ENCODE data around the gene NPPA.
"Not testable (repeated sequence)": the region's sequence is repeated elsewhere in the genome, so short reads cannot be mapped to it uniquely, and the experiment has no call there.

NPPA gene

DNA sequence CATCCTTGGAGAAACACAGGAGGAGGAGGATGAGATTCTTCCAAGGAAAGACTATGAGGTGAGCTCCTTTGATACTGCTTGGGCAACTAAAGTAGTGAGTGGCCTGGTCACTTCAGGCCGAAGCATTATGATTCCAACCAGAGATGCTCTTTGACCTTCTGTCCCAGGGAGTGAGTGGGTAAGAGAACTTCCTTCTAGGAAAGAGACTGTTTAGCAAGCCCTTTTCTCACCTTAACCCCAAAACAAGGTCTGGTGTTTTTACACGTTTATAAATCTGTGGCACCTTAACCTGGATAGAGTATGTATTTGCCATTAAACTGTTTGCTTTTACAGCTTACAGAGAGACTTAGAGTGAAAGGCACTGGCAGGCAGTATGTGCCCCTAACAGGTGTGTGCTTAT lies 40.5 kb downstream of the NPPA start:
- DNase-seq (ENCODE audit: low spot score): no peak

DNA sequence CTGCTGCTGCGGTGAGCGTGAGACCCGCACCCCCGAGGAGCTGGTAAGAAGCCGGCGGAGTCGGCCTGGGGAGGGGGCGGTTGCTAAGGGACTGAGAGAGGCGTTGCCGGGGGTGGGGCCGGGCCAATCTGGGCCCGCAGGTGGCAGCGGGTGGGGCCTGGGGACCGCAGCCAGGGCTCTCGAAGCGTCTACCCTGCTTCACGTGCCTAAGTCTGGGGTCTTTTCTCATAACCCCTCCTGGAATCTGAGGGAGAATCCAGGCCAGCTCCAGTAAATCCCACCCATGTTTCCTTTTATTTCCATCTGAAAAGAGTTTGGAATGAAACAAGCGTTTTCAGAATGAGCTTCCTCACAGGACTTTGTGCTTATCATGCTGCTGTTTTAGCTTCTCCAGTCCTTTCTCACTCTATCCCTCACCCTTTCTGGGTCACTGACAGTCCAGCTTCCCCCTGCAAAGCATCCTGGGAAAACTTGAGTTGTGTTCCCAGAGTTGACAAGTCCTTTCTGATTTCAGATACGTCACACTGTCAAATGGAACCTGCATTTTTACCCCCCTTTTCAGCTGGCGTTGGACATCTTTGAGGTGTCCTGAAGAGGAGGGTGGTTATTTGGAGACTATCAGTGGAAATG lies 41.2 kb downstream of the NPPA start:
- DNase-seq (ENCODE audit: low spot score): peak; percentile 12

DNA sequence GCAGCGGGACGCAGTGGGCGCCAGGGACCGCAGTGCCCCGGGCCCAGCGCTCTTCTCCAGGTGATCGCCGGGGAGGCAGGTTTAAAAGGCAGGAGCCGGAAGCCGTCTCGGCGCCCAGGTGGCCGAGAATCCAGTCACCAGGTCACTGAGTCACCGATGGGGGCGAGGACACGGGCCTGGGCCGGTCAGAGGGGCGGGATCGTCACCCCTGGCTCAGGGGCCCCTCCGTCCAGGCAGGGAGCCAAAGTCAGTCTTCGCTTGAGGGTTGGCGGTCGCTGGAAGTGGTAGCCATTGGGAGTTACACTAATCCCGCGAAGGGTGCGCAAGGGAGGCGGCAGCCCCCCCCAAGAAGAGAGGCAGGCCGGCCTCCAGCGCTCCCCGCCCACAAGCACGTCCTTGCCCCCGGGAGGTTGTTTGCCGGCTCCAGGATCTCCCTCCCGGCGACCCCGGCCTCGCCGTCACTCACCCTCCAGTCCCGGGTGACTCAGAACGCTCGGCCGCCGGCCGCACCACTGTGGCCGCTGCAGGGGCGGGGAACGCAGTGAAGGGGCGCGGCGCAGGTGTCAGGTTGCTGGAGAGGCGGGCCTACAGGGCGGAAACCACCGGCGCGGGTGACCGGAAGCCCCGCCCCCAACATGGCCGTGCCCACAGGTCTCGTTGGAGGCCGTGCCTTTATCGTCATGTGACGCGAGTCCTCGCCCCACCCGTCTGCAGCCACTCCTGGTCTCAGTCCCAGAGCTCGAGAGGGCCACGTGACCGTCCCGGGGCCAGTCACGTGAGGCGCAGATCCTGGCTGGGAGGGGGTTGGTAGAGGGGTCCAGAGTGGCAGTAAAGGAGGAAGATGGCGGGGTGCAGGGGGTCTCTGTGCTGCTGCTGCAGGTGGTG lies 41.9 kb downstream of the NPPA start, which contains the start of the genes CLCN6 and MTHFR:
Gene CLCN6, plus strand, starts transcription at position 770 of the 885 bp plus-strand sequence. Its CDS starts 72 bp downstream, at position 842.
Gene MTHFR, minus strand, starts transcription at position 543 of the 885 bp plus-strand sequence. CDS start 2,848 bp downstream, outside the sequence.
- peak; percentile 99 for DNase-seq (ENCODE audit: low spot score)

DNA sequence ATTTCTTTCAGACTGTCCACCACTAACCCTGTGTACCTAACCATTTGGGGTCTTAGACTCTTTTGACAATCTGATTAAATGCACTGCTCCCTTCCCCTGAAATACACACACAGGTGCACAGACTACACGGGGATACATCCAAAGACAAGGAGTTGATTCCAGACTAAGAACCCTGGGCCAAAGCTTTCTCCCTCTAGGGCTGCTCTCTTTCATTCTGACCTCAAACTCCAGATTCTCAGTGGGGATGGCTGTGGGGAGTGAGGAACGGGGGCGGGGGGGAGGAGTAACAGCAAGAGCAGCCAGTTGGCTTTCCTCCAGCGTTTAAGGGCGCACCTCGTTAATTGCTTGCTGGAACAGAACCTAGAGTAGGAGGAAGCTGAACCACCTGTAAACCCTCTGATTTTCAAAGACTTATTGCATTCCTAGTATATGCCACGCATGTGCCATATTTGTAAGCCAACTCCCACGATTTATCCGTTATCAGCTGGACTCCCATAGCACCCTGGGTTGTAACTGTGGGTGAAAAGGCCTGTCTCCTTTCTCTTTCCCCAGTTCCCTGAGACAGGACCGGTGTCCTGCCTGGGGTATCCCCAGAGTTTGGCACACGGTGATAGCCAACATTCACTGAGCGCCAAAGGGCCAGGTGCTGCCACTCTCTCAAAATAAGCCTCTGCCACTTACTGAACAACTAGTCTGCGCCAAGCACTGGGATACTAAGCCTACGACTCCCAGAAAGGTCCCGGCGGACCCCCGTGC lies 42.7 kb downstream of the NPPA start:
- DNase-seq (ENCODE audit: low spot score): peak; percentile 43

DNA sequence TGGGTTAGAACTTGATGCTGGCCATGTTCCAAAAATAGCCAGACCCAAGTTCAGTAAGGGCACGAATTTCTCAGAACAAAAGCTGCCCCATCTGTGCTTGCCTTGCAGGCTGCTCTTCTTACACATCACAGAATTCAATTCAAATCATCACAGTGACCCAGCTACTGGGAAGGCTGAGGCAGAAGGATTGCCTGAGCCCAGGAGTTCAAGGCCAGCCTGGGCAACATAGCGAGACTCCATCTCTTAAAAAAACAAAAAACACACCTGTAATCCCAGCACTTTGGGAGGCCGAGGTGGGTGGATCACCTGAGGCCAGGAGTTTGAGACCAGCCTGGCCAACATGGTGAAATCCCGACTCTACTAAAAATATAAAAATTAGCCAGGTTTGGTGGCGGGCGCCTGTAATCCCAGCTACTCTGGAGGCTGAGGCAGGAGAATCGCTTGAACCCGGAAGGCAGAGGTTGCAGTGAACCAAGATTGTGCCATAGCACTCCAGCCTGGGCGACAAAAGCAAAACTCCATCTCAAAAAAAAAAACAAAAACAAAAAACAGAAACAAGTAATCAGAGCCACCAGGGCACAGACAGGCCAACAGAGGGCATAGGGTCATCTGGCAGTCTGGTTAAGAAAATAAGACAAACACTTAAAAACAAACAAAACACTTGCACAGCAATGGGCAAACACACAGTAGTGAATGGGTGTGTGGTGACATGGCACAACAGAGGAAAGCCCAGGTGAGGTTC lies 43.5 kb downstream of the NPPA start:
- not testable (repeated sequence) for DNase-seq (ENCODE audit: low spot score)

DNA sequence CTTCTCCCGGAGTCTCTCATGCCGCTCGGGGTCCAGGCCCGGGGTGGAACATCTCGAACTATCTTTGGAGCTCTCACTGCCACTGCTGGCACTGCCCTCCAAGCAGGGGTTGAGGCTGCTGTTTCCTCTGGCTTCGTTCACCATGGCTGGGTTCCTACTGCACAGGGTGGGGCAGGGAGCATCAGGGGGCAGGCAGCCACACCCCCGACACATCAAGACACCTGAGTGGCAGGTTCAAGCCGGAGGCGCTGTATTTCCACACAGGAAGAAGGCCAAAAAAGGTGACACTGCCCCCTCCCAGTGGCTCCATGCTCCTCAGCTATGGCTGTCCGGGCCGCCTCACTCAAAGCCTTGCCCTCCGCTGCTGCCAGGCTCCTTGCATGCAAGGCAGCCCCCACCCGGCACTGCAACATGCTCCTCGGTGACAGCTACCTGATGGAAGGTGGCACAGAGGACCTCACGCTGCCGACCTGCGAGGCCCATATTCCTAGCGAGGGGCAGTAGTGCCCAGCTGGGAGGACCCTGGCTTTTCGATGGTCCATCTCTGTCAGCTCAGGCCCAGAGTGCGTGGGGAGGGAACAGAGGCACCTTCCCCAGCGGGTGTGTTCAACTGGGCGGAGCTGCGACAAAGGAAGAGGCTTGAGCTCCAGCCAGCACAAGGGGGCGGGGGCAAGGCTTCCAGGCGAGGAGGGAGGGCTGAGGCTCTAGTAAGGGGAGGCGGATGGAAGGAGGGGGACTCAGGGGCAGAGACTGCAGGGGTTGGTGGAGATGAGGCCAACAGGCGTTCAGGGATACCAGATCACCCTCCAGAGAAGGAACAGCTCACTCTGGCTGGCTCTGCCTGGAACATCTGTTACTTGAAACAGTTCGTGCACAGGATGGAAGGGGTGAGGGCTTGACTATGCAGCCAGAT lies 44.4 kb downstream of the NPPA start:
- no peak for DNase-seq (ENCODE audit: low spot score)

DNA sequence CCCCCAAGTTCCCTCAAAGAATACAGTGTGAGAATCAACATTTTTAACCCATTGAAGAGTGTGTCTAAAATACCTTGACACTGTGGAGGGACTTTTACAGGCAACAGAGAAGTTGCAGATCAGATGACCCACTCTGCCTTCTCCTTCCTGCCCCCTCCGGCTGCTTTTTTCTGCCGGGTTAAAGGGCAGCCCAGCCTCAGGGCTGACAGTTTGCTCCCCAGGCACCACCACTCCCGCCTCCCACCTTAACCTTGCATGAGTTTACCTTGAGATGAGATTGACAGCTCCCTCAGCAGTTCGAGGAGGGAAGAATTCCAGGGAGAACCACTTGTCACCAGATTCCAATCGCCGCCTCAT lies 45.0 kb downstream of the NPPA start:
- DNase-seq (ENCODE audit: low spot score): no peak

DNA sequence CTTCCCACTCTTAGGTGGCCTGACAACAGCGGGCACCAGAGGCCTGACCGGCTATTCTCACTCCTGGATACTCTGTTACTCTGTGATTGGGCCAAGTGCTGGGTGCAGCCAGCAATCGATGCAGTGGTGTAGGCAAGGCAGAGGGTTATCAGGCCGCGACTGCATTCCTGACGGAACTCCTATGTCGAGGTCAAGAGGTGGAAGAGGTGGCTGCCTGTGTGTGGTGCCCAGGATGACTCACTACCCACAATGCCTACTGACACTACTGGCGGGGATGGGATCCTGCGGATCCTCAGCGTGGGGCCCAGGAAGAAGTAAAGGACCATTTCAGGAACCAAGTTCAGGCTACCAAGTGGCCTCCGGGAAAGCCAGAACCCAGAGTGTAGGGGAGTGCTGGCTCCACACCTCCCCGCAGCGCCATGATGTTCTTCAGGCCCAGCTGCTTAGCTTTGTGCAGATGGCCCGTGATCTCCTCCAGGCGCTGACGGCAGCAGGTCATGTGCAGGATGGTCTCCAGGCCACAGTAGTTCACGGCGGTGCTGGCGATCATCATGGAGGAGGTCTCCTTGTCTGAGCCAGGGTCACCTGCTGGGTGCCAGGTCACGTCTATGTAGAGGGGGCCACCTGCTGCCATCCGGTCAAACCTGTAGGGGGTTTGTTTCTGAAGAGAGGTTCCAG lies 46.7 kb downstream of the NPPA start:
- no peak for DNase-seq (ENCODE audit: low spot score)

DNA sequence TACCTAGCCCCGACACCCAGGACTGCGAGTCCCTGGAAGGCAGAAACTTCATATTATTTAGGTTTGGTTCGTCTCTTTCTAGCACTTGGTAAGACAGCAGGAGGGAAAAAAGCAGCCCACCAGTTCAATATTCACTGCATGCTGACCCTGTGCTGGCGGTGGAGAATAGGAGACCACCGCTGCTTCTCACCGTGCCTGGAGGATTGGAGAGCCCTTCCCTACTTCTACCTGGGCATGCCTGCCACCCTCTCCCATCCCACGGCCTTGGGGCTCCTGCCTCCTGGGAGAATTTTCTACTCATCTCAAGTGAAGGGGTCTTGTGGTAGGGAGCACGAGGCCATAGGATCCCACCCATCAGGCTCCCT lies 47.2 kb downstream of the NPPA start:
- no peak for DNase-seq (ENCODE audit: low spot score)

DNA sequence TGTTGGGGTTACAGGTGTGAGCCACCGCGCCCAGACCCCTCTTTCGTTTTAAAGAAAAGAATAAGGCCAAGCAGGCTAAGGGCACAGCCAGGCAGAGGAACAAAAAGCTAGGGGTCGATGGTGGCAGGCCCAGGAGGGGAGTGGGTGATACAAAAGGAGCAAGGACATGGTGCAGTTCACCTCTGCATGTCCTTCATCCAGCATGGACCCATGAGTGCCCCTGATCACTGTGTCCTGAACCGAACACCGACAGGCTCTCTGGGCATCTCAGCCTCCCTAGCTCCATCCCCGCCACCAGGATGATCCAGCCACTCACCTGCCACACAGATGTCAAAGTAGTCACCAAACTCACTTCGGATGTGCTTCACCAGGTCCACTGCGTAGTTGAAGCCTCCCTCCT lies 47.7 kb downstream of the NPPA start:
- no peak for DNase-seq (ENCODE audit: low spot score)

DNA sequence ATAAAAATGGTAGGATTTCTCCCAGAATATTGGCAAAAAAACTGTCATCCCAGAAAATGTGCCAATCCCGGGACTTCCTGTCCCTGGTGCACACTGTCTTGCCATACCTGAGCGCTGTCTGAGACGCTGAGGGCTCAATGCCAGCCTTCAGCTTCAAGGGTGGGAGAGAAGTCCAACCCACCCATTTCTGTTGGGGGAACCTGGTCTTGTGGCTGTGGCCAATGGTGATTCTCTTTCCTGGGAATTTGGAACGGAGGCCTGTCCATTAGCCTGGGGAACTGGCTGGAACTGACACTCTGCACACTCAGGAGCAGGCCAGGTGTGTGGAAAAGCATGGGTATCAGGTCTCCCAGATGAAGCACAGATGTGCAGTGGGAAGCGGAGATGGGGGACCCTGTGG lies 48.5 kb downstream of the NPPA start:
- no peak for DNase-seq (ENCODE audit: low spot score)

DNA sequence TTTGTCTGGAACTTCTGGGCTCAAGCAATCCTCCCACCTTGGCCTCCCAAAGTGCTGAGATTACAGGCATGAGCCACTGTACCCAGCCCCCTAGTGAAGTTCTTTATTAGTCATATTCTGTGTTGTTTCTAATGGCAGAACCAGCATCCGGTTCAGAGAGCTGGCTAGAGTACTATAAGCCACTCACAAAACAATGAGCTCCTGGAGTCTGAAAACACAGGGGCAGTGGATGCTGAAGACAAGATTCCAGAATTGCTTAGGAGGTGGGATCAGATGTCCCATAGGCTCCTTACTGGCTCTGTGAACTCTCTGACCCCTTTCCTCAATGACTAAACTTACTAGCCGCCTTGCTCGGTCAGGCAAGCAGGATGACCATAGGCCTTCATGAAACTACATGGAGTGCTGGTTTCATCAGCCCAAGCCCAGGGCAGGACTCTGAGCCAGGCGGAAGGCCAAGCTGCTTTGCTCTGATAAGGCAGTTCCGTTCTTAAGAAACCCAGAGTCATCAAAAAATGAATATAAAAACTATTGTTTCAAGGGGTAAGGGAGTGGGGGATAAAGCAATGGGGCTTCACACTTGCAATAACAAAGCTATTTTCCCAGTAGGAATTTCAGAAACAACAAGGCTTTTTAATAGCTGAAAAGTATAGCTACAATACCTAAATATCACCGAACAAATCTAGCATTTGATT lies 49.9 kb downstream of the NPPA start:
- DNase-seq (ENCODE audit: low spot score): no peak

DNA sequence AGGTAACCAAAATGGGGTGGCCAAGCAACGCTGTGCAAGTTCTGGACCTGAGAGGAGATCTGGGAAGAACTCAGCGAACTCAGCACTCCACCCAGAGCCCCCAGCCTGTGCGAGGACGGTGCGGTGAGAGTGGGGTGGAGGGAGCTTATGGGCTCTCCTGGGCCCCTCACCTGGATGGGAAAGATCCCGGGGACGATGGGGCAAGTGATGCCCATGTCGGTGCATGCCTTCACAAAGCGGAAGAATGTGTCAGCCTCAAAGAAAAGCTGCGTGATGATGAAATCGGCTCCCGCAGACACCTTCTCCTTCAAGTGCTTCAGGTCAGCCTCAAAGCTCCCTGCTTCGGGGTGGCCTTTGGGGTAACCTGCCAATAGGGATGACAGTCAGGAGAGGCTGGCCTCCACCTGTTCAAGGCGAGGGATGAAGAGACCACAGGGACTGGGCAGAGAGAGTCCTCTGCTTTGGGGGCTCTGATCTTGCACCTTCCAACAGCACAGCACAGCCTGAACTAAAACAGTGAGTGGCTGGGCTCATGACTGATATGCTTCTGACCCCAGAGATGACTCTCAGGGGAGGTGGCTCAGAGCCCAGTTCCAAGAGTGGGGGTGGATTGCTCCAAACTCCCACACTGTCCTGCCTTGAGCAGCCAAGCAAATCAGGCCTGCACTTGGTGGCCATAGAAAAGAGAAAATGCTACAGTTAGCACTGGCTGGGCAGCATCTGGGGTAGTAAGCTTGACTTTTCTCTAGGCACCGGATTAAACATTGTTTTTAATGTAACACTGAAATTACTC lies 51.4 kb downstream of the NPPA start:
- DNase-seq (ENCODE audit: low spot score): no peak
